Panc1 (cell line): ENCODE results near the gene NPHP4. TPM values are rescaled to one million over a fixed set of nuclear protein-coding genes. Genes with fewer than 3 reads are reported as not detected.

Experiments used
- ATAC-seq: fragments of 200-7000 bp; cut with Tn5 transposase; 2 replicates; pipeline ENCODE4 v1.9.1; 2020; ENCODE audit warnings: mild to moderate bottlenecking, moderate library complexity
- BruUV-seq: library from RNA; stranded (reverse); fragments of 400-500 nt; replicated peaks from 2 replicates; lab custom pipeline; 2021; lab: Mats Ljungman, UMichigan
- CTCF ChIA-PET: fragments of 300-600 bp; sonication (Branson Sonifier 250); formaldehyde crosslinking; loops from one replicate; lab custom pipeline; 2022; ENCODE audit warnings: antibody characterized with exemption; lab: Charles Lee
- POLR2A ChIA-PET: fragments of 300-600 bp; sonication (Branson Sonifier 250); formaldehyde crosslinking; loops from one replicate; lab custom pipeline; 2022; ENCODE audit warnings: antibody characterized with exemption; lab: Charles Lee
- DNase-seq: peaks from one replicate; pipeline ENCODE4 v3.0.0-alpha.2; 2010; ENCODE audit warnings: low read depth, low spot score
- H3K27ac ChIP-seq: 2 replicates; pipeline ENCODE4 v1.5.1; 2011; ENCODE audit warnings: mild to moderate bottlenecking, low read length, inconsistent platforms
- H3K27me3 ChIP-seq: fragments of 200-500 bp; sonication (Bioruptor generic); 2 replicates; pipeline ENCODE4 v1.6.0; 2014; ENCODE audit warnings: low read length, inconsistent platforms; ENCODE audit not compliant: control insufficient read depth, insufficient read depth
- H3K36me3 ChIP-seq: fragments of 200-500 bp; sonication (Bioruptor generic); 2 replicates; pipeline ENCODE4 v1.5.1; 2014; ENCODE audit warnings: inconsistent platforms, mild to moderate bottlenecking, low read length, moderate library complexity; ENCODE audit not compliant: control insufficient read depth, insufficient read depth
- H3K4me1 ChIP-seq: 2 replicates; pipeline ENCODE4 v1.5.1; 2011; ENCODE audit warnings: inconsistent platforms, mild to moderate bottlenecking, low read length, moderate library complexity; ENCODE audit not compliant: control insufficient read depth, insufficient read depth
- H3K4me3 ChIP-seq, 2 experiments: 2 replicates each; pipeline ENCODE4 v1.5.1; 2011 to 2012; ENCODE audit warnings: low read depth in 2 of 2, low read length in 2 of 2, mild to moderate bottlenecking in 2 of 2, inconsistent platforms in 1 of 2, moderate library complexity in 1 of 2
- H3K9me3 ChIP-seq: fragments of 200-500 bp; sonication (Bioruptor generic); 2 replicates; pipeline ENCODE4 v1.5.1; 2014; ENCODE audit warnings: low read depth, mild to moderate bottlenecking, inconsistent platforms, low read length, moderate library complexity; ENCODE audit not compliant: control insufficient read depth, insufficient read depth
- CTCF ChIP-seq: fragments of 450-650 bp; IDR thresholded peaks from 2 replicates; pipeline ENCODE4 v1.5.1; 2017; ENCODE audit warnings: mild to moderate bottlenecking
- POLR2AphosphoS5 ChIP-seq: IDR thresholded peaks from 2 replicates; pipeline ENCODE4 v1.6.1; 2012; ENCODE audit warnings: mild to moderate bottlenecking, low read depth, low read length, moderate library complexity
- REST ChIP-seq, 2 experiments: IDR thresholded peaks; 2 replicates each; pipeline ENCODE4 v1.6.1; 2011 to 2012; ENCODE audit warnings: low read depth in 2 of 2, control low read depth in 1 of 2, low read length in 1 of 2, mild to moderate bottlenecking in 1 of 2, moderate library complexity in 1 of 2; ENCODE audit not compliant: insufficient read depth in 1 of 2
- SIN3A ChIP-seq: IDR thresholded peaks from 2 replicates; pipeline ENCODE4 v1.6.1; 2012; ENCODE audit warnings: low read depth, mild to moderate bottlenecking, low read length, moderate library complexity, borderline replicate concordance; ENCODE audit not compliant: insufficient read depth
- TCF7L2 ChIP-seq: IDR thresholded peaks from 2 replicates; pipeline ENCODE4 v1.6.1; 2011; ENCODE audit warnings: mild to moderate bottlenecking, low read depth, low read length, inconsistent platforms
- in situ Hi-C: cut with HindIII; loops from 2 replicates; pipeline ENCODE4 v1.10.0; 2016; ENCODE audit warnings: low sequenced_read_pairs, low pct_unique_long_range_greater_than_20kb
- intact Hi-C: fragments of 100-400 bp; cut with micrococcal nuclease; formaldehyde crosslinking; loops from one replicate; pipeline ENCODE4 v1.10.0; 2022; ENCODE audit not compliant: unreplicated experiment
- total RNA-seq: library from RNA; stranded (reverse); gene quantifications from one replicate; pipeline ENCODE4 v1.2.1, GENCODE V29; 2021; ENCODE audit not compliant: unreplicated experiment

Gene NPHP4
- total RNA-seq, 1 experiment from 2014 or later: 20.1 TPM

- Histone ChIP-seq H3K9me3 (no peaks in the 10 kb centered on the region), H3K27me3 (no peaks in the 10 kb centered on the region), H3K4me1 (no peaks in the 10 kb centered on the region), H3K36me3 (no peaks in the 10 kb centered on the region), H3K4me3 (no peak overlapping the region), H3K27ac (no peak overlapping the region)
- DNase-seq: no peak
- CTCF ChIA-PET: interaction anchor here (0.6 kb wide), 1 partner anchor 1729 kb away, joined by 3 read pairs; no protein-coding TSS in a partner anchor
- POLR2A ChIA-PET: no interaction called here
- no peak for ATAC-seq
- in situ Hi-C loops (no loop called here), intact Hi-C loops (no loop called here)
- TF ChIP-seq REST (IDR thresholded peaks at IDR 0.05; ENCODE audit: insufficient read depth in 1 of 2, low read depth in 2 of 2, low read length in 1 of 2) (no peak), POLR2AphosphoS5 (no peak), SIN3A (no peak), CTCF (no peak), TCF7L2 (no peak)
- BruUV-seq: no TSS peak
Observed at GRCh38 chr1:5880630-5881405, 111.4 kb downstream of the NPHP4 start.

GRCh38 chr1:5879421-5879820, 112.8 kb downstream of the NPHP4 start:
- Histone ChIP-seq H3K36me3 (no peaks in the 10 kb centered on the region), H3K27me3 (no peaks in the 10 kb centered on the region), H3K4me3 (no peak overlapping the region), H3K4me1 (no peaks in the 10 kb centered on the region), H3K27ac (no peak overlapping the region), H3K9me3 (no peaks in the 10 kb centered on the region)
- TF ChIP-seq REST (IDR thresholded peaks at IDR 0.05; ENCODE audit: insufficient read depth in 1 of 2, low read depth in 2 of 2, low read length in 1 of 2): no peak
- DNase-seq (no peak), ATAC-seq (no peak)
- no TSS peak for BruUV-seq
- POLR2A ChIA-PET: no interaction called here
- intact Hi-C loops (no loop called here), in situ Hi-C loops (no loop called here)
- CTCF ChIA-PET: no interaction called here
